GM10248 (cell line): Measurements from ENCODE around the gene AGL.
"Not testable (repeated sequence)": the region's sequence is repeated elsewhere in the genome, so short reads cannot be mapped to it uniquely, and the experiment has no call there.

Experiments used
- CTCF ChIA-PET: fragments of 300-600 bp; sonication (Branson Sonifier 250); formaldehyde crosslinking; extraction: SDS; loops from one replicate; lab custom pipeline; 2021; ENCODE audit warnings: antibody characterized with exemption; lab: Yijun Ruan, JAX
- POLR2A ChIA-PET: fragments of 350-650 bp; sonication (Branson Sonifier 250); formaldehyde crosslinking; extraction: SDS; loops from one replicate; lab custom pipeline; 2020; ENCODE audit warnings: antibody characterized with exemption; lab: Yijun Ruan, JAX
- DNase-seq: peaks from one replicate; pipeline ENCODE4 v3.0.0; 2012; ENCODE audit errors: extremely low spot score
- TF ChIP-seq, protein P1 (sequence below): IDR thresholded peaks from 2 replicates; pipeline ENCODE4 v1.5.1; 2012; ENCODE audit warnings: mild to moderate bottlenecking, low read depth; ENCODE audit errors: extremely low read depth, missing control alignments, control extremely low read depth

Gene AGL

GRCh38 chr1:99851850-99852454, 1.8 kb downstream of the AGL start:
- TF ChIP-seq, protein P1, sequence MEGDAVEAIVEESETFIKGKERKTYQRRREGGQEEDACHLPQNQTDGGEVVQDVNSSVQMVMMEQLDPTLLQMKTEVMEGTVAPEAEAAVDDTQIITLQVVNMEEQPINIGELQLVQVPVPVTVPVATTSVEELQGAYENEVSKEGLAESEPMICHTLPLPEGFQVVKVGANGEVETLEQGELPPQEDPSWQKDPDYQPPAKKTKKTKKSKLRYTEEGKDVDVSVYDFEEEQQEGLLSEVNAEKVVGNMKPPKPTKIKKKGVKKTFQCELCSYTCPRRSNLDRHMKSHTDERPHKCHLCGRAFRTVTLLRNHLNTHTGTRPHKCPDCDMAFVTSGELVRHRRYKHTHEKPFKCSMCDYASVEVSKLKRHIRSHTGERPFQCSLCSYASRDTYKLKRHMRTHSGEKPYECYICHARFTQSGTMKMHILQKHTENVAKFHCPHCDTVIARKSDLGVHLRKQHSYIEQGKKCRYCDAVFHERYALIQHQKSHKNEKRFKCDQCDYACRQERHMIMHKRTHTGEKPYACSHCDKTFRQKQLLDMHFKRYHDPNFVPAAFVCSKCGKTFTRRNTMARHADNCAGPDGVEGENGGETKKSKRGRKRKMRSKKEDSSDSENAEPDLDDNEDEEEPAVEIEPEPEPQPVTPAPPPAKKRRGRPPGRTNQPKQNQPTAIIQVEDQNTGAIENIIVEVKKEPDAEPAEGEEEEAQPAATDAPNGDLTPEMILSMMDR, result no peak
- POLR2A ChIA-PET, result interaction anchor here (0.7 kb wide), 1 partner anchor 76 kb away, joined by 7 read pairs; no protein-coding TSS in a partner anchor
- CTCF ChIA-PET, result no interaction called here
- DNase-seq, result no peak

DNA sequence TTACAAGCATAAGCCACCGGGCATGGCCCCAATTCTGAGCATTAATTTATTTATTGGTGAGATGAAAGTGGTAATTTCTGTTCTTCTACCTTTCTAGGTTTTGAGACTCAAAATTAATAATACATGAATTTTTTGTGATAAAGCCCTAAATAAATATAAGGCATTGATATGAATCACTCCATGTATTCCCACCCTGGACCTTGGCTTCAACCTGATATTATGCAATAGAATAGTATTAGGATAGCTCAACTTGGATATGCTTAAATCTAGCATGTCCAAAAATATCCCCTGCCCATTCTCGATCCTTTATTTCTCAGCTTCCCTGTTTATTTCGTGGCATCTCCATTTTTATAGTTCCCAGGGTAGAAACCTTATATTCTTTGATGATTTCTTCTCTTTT, 2.5 kb downstream of the AGL start:
- ChIA-PET CTCF (interaction anchor here (1.2 kb wide), 1 partner anchor 25 kb away, joined by 4 read pairs; no protein-coding TSS in a partner anchor), POLR2A (no interaction called here)
- DNase-seq, result no peak
- TF ChIP-seq, protein P1, result no peak

DNA sequence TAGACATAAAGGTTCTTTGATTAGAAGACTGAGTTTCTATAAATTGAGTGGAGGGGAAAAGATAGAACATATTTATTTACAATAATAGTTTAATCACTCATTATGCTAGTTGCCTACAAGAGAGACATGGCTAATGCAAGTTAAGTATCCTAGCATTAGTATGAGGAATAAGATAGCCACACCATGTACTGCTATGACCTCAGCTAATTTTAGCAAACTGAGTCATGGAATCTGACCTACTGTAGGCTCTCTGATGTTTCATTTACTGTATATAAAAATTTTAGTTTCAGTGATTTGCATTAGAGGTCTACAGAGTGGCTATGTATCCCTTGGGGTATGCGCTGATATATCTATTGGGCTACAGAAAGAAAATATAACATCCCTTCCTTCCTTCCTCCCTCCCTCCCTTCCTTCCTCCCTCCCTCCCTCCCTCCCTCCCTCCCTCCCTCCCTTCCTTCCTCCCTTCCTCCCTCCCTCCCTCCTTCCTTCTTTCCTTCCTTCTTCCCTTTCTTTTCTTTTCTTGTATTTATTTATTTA, 5.8 kb downstream of the AGL start:
- TF ChIP-seq, protein P1, result no peak
- CTCF ChIA-PET, result no interaction called here

GRCh38 chr1:99857041-99857440, 6.9 kb downstream of the AGL start:
- POLR2A ChIA-PET, CTCF ChIA-PET, DNase-seq: not testable (repeated sequence)

More for the DNA sequence above, 5.8 kb downstream of the AGL start:
- POLR2A ChIA-PET, result no interaction called here
- DNase-seq, result no peak

DNA sequence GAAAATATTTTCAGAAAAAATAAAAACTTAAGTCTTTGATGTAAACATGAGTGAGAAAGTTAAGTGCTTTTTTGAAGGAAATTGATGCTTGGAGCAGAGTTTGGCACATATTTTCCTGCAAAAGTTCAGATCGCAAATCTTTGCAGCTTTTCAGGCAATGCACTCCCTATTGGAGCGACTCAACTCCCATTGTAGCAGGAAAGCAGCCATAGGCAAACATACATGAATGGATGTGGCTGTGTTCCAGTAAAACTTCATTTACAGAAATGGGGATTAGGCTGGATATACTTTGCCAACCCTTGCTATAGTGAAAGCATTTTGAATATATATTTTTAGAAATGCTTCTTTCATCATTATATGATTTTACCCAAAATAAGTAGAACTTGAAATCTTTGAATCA, 8.1 kb downstream of the AGL start:
- no peak for DNase-seq
- POLR2A ChIA-PET, result no interaction called here

GRCh38 chr1:99858881-99859280, 8.7 kb downstream of the AGL start:
- ChIA-PET POLR2A (interaction anchor here (1.2 kb wide), 1 partner anchor 232 kb away, joined by 4 read pairs; no protein-coding TSS in a partner anchor), CTCF (no interaction called here)
- TF ChIP-seq, protein P1, result no peak
- DNase-seq, result no peak

More for the DNA sequence above, 8.1 kb downstream of the AGL start:
- CTCF ChIA-PET, result no interaction called here
- TF ChIP-seq, protein P1, result no peak

- TF ChIP-seq, protein P1, result no peak
- DNase-seq, result no peak
- ChIA-PET CTCF (interaction anchor here (0.9 kb wide), 1 partner anchor 11 kb away, joined by 3 read pairs; no protein-coding TSS in a partner anchor), POLR2A (no interaction called here)
These were observed 10.5 kb downstream of the AGL start for GRCh38 chr1:99860703-99861102.
